ENCODE data around the gene SMIM1.

The SMIM1 gene

GRCh38 chr1:3742439-3743298, 29.9 kb upstream of the SMIM1 start:
- Histone ChIP-seq H3K79me2 (ENCODE audit: low read length) (no peaks in the 10 kb centered on the region), H3K9me3 (ENCODE audit: insufficient read depth, low read length) (no peaks in the 10 kb centered on the region), H3K36me3 (replicated peaks; ENCODE audit: low read depth, low read length) (no peaks in the 10 kb centered on the region), H3K27me3 (ENCODE audit: low read depth, low read length) (no peaks in the 10 kb centered on the region), H3K9ac (ENCODE audit: low read length) (no peak overlapping the region), H3K27ac (ENCODE audit: low read length) (no peak overlapping the region), H3K4me3 (ENCODE audit: low read length) (no peak overlapping the region), H3K4me1 (ENCODE audit: low read length) (peaks cover 11% of the 10 kb centered on the region), H4K20me1 (ENCODE audit: insufficient read depth, low read length) (0 out of 2 replicates have a peak, but pooled peaks cover 3% of the 10 kb centered on the region), H2AFZ (ENCODE audit: low read depth, low read length) (no peak overlapping the region), H3K4me2 (ENCODE audit: low read length) (no peak overlapping the region)
- TF ChIP-seq, protein P1, sequence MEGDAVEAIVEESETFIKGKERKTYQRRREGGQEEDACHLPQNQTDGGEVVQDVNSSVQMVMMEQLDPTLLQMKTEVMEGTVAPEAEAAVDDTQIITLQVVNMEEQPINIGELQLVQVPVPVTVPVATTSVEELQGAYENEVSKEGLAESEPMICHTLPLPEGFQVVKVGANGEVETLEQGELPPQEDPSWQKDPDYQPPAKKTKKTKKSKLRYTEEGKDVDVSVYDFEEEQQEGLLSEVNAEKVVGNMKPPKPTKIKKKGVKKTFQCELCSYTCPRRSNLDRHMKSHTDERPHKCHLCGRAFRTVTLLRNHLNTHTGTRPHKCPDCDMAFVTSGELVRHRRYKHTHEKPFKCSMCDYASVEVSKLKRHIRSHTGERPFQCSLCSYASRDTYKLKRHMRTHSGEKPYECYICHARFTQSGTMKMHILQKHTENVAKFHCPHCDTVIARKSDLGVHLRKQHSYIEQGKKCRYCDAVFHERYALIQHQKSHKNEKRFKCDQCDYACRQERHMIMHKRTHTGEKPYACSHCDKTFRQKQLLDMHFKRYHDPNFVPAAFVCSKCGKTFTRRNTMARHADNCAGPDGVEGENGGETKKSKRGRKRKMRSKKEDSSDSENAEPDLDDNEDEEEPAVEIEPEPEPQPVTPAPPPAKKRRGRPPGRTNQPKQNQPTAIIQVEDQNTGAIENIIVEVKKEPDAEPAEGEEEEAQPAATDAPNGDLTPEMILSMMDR (IDR thresholded peaks at IDR 0.05; ENCODE audit: low read depth, low read length), result no peak
- no peak for TF ChIP-seq EZH2phosphoT487 (IDR thresholded peaks at IDR 0.05; ENCODE audit: low read depth)

DNA sequence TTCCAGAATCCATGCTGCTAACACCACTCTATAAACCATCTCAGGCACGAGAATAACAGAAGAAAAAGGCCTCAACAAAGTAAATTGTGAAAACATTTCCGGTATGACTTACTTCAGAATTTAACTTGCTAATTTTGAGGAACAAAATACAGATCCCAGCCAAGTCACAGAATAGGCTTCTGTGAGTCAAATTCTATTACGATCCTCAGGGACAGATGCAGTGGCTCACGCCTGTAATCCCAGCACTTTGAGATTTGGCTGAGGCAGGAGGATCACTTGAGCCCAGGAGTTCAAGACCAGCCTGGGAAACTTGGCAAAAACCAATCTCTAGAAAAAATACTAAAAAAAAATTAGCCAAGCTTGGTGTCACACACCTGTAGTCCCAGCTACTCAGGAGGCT, 29.1 kb upstream of the SMIM1 start:
- Histone ChIP-seq H3K4me1 (ENCODE audit: low read length) (peaks cover 14% of the 10 kb centered on the region), H2AFZ (ENCODE audit: low read depth, low read length) (no peak overlapping the region), H3K9ac (ENCODE audit: low read length) (no peak overlapping the region), H3K27me3 (ENCODE audit: low read depth, low read length) (no peaks in the 10 kb centered on the region), H3K36me3 (replicated peaks; ENCODE audit: low read depth, low read length) (no peaks in the 10 kb centered on the region), H3K4me3 (ENCODE audit: low read length) (no peak overlapping the region), H3K27ac (ENCODE audit: low read length) (no peak overlapping the region), H3K79me2 (ENCODE audit: low read length) (no peaks in the 10 kb centered on the region), H4K20me1 (ENCODE audit: insufficient read depth, low read length) (0 out of 2 replicates have a peak, but pooled peaks cover 3% of the 10 kb centered on the region), H3K9me3 (ENCODE audit: insufficient read depth, low read length) (no peaks in the 10 kb centered on the region), H3K4me2 (ENCODE audit: low read length) (no peak overlapping the region)
- TF ChIP-seq, protein P1 (IDR thresholded peaks at IDR 0.05; ENCODE audit: low read depth, low read length), result no peak
- no peak for TF ChIP-seq EZH2phosphoT487 (IDR thresholded peaks at IDR 0.05; ENCODE audit: low read depth)

GRCh38 chr1:3743826-3744225, 28.7 kb upstream of the SMIM1 start:
- Histone ChIP-seq H3K4me1 (ENCODE audit: low read length) (peaks cover 14% of the 10 kb centered on the region), H3K4me2 (ENCODE audit: low read length) (no peak overlapping the region), H2AFZ (ENCODE audit: low read depth, low read length) (no peak overlapping the region), H3K79me2 (ENCODE audit: low read length) (no peaks in the 10 kb centered on the region), H3K9ac (ENCODE audit: low read length) (no peak overlapping the region), H3K4me3 (ENCODE audit: low read length) (no peak overlapping the region), H3K27me3 (ENCODE audit: low read depth, low read length) (no peaks in the 10 kb centered on the region), H4K20me1 (ENCODE audit: insufficient read depth, low read length) (0 out of 2 replicates have a peak, but pooled peaks cover 3% of the 10 kb centered on the region), H3K27ac (ENCODE audit: low read length) (no peak overlapping the region), H3K9me3 (ENCODE audit: insufficient read depth, low read length) (no peaks in the 10 kb centered on the region), H3K36me3 (replicated peaks; ENCODE audit: low read depth, low read length) (no peaks in the 10 kb centered on the region)
- TF ChIP-seq, protein P1 (IDR thresholded peaks at IDR 0.05; ENCODE audit: low read depth, low read length), result no peak
- no peak for TF ChIP-seq EZH2phosphoT487 (IDR thresholded peaks at IDR 0.05; ENCODE audit: low read depth)

GRCh38 chr1:3744646-3745045, 27.9 kb upstream of the SMIM1 start:
- TF ChIP-seq, protein P1 (IDR thresholded peaks at IDR 0.05; ENCODE audit: low read depth, low read length), result no peak
- TF ChIP-seq EZH2phosphoT487 (IDR thresholded peaks at IDR 0.05; ENCODE audit: low read depth), result no peak
- Histone ChIP-seq H3K4me3 (ENCODE audit: low read length) (no peak overlapping the region), H3K4me2 (ENCODE audit: low read length) (no peak overlapping the region), H3K9ac (ENCODE audit: low read length) (no peak overlapping the region), H3K4me1 (ENCODE audit: low read length) (peaks cover 14% of the 10 kb centered on the region), H3K9me3 (ENCODE audit: insufficient read depth, low read length) (no peaks in the 10 kb centered on the region), H3K27me3 (ENCODE audit: low read depth, low read length) (0 out of 2 replicates have a peak, but pooled peaks cover 2% of the 10 kb centered on the region), H2AFZ (ENCODE audit: low read depth, low read length) (no peak overlapping the region), H4K20me1 (ENCODE audit: insufficient read depth, low read length) (0 out of 2 replicates have a peak, but pooled peaks cover 3% of the 10 kb centered on the region), H3K27ac (ENCODE audit: low read length) (no peak overlapping the region), H3K36me3 (replicated peaks; ENCODE audit: low read depth, low read length) (no peaks in the 10 kb centered on the region), H3K79me2 (ENCODE audit: low read length) (no peaks in the 10 kb centered on the region)

Data from OCI-LY3 (cell line).